HG02623 (cell line): Measurements from ENCODE around the gene CELF4.

Experiments used
- ATAC-seq: cut with Tn5 transposase; IDR thresholded peaks from one replicate; pipeline ENCODE4 v1.9.1; 2021; ENCODE audit warnings: moderate library complexity; ENCODE audit not compliant: unreplicated experiment

Gene CELF4

DNA sequence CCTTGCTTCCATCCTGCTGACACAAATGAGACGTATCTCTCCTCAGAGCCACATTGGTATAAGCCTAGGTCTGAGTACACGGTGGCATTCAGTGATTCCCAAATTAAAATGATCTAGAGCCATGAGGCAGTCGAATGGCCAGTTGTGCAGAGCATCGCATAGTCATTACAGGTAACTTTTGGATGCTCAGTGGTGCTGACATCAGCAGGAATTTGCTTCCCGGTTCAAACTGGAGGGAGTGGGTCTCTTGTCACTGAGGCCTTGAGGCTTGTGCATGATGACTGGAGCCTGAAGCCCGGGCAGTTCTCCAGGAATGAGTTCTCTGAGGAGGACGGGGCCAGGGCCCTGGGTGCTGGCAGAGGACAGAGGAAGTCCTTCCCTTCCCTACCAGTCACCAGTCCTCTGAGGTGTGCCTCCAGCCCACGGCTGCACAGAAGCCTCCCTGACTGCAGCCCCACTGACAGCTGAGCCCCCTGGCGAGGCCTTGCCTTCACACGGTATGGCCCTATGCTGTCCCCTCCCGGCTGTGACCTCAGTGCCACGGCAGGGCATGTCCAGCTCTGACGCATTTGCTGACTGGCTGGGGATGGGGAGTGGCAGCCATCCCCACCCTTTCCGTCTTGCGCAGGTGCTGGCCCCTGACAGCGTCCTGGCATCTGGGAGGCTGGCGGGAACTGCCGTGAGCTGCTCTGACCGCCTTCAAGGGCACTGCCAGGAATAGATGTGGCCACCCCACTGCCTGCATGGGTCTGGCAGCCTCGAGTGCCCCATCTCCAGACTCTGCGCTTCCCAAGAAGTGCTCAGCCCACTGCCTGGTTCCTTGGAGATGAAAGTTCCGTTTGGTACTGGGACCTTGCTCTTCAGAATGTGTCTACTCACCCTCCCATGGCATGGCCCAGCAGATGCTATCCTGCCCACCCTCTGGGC lies 117.4 kb downstream of the CELF4 start:
- no peak for ATAC-seq

DNA sequence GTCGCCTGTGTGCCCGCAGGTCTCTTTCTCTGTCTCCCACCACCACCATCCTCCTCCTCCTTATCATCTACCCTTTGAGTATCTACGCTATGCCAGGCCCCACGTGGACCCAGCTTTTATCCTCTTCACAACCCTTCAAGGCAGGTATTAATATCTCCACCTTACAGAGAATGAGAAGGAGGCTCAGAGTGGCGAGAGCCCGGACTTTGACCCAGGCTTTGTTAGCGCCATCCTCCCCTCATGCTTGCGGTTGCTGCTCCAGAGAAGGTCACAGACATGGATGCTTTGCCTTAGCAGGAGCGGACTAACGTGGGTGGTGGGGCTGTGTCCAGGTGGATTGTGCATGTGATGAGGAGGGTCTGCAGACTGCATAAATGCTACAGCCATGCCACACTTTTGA lies 119.8 kb downstream of the CELF4 start:
- ATAC-seq: no peak

DNA sequence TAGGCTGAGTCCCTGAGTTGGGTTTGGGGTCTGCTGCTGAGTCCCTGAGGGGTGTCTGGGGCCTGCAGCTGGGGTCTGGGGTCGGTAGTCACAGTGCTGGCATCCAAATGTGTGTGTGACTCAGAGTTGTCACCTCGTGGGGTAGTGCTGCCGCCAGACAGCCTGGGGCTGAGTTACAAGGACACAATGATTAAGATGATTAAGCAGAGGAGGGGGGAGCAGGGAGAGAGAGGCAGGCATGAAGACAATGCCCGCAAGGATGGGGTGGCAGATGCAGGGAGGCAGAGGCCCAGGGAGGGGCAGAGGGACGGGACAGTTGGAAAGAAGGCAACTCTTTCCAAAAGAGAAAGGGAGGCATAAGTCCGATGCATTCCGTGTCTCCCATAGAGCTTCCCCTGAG lies 120.2 kb downstream of the CELF4 start:
- no peak for ATAC-seq

DNA sequence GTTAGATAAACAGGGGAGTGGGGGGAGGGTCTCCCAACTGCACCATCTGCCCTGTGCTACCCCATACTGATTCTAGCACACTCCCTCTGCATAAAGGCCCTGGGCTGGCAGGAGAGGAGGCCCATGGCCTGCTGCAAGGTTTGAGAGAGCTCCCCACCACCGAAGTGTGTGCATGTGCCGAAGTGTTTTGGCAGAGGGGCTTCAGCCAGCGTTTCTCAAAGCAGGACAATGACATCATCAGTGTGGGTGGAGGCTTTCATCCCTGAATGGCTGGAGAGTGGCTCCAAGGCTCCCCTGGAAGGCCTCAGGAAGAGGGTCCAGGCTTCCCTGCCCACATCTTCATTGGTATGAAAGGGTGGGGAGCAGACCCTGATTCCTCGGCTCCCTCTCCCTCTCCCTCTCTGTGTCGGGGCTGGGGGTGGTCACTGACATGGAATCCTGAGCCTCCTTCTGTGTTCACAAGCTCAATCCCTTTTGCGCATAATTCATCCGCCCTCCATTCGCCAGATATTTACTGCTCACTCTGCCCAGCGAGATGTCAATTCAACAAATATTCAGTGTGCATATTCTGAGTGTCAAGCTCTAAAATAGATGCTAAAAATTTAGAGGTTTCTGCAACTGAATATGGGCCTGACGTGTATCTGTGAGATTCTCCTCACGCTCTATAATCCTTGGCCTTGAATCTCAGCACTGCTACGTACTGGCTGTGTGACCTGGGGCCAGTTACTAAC lies 122.1 kb downstream of the CELF4 start:
- no peak for ATAC-seq

DNA sequence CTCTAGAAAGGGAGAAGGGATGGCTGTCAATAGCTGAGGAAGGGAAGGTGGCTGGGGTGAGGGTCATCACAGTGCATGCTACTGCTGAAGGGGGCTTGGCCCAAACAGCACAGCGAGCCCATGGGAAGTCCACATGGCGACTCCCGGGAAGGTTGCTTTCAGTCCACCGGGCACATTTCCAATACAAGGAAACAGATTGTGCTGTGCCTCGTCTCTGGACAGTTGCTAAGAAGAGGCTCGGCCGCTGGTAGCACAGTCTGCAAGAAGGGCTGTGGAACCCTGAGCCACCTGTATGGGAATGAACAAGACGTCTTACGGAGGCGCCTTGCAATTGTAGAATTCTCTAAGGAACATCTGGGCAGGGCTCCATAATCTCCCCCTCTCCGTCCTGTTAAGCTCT lies 123.1 kb downstream of the CELF4 start:
- no peak for ATAC-seq

DNA sequence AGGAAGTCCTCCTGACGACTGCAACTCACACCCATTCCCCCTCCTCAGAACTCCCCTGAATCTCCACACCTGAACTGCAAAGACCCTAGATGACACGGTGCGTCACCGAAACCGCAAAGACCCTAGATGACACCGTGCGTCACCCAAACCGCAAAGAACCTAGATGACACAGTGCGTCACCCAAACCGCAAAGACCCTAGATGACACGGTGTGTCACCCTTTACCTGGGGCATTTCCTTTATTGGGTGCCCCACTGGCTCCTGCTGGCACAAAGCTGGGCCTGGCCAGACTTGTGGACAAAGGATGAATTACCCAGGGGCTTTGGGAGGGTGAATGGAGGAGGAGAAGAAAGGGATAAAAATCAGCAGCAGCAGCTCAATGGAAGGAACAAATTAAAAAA lies 123.8 kb downstream of the CELF4 start:
- no peak for ATAC-seq

DNA sequence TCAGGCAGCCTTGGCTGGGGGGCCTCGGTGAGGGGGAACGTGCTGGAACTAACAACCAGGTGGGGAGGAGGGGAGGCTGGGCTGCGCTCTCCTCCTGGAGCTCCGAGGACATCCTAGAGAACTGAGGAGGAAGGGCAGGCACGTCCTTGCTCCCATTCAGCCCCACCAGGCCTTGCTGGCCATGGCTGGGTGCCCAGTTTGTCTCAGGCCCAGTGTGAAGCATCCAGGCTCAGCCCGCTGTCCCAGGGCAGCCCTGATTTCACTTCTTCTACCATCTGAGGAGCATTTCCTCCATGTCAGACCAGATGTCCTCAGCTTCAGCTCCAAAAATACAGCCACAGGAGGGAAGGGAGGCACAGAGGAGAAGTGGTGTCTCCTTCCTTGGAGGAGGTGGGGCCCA lies 125.4 kb downstream of the CELF4 start:
- ATAC-seq: no peak

DNA sequence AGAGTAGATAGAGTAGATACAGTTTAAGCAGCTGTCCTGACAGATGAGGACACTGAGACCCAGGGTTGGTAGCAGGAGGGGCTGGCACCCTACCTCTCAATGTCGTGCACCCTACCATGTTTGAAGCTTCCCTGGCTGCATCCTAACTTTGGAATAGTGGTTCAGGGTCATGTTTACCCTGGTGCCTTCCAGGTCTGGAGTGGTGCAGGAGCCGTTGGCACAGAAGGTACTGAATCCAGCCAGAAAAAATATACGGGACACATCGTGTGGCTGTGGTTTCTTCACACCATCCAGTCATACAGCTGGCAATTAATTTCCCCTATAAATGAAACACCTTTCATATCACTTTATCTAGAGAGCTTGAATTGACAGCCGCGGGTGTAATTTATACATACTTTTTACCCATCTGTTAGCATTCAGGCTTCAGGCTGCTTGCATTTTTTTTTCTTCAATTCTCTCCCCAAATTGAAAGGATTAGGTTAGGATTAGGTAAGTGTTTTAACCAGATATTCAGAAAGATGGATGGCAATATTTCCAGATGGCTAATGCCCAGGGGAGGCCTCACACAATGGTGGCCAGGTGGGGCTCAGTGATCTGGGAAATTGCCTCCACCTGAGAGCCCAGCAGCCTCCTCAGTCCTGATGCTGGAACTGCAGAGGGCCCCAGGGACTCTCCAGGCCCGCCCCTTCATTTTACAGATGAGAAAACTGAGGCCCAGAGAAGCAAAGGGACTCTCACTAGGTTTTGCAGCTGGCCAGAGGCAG lies 127.0 kb downstream of the CELF4 start:
- no peak for ATAC-seq

DNA sequence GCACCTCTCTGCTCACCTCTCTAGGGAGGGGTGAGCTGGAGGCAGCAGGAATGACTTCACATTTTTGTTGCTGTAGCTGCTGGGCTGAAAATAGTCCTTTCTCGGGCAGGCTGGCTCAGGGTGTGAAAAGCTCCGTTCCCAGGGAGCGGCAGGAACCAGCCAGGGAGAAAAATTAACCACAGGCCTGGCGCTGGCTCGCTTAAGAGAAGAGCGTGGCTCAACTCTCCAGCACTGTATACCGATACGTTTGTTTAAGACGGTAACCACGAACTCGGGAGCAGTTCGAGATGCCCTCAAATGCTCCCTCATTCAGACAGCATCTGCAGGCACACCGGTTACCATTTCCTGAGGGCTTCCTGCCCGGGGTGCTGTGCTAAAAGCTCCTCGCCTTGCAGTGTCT lies 129.6 kb downstream of the CELF4 start:
- no peak for ATAC-seq

DNA sequence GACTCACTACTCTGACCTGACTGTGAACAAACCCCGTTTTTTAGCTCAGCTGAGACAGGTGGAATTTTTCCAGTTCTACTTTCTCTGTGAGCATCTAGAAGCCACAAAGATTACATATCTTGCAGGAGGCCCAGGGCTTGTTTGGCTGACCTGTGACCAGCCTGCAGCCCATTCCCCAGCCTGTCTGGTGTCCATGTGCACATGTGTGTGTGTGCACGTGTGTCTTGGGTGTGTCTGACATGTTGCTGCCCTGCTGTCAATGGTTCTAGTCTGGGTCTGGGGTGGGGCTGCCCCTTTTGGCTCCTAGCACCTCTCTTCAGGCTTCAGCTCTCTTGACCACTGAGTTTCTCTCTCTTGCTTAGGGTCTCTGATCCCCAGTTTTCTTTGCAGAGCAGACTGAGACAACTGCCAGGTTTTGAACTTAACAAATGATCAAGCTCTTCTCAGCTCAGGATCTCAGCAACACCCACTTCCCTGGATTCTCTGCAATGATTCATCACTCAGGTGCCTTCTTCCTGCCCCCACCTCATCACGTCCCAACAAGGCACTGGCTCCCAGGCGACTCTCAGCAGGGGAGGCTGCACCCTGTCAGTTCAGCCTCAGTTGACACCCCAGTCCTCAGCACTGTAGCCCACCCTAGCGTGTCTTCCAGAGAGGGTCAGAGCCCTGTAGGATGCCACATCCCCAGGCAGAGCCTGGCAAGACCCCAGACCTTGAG lies 130.3 kb downstream of the CELF4 start:
- no peak for ATAC-seq

DNA sequence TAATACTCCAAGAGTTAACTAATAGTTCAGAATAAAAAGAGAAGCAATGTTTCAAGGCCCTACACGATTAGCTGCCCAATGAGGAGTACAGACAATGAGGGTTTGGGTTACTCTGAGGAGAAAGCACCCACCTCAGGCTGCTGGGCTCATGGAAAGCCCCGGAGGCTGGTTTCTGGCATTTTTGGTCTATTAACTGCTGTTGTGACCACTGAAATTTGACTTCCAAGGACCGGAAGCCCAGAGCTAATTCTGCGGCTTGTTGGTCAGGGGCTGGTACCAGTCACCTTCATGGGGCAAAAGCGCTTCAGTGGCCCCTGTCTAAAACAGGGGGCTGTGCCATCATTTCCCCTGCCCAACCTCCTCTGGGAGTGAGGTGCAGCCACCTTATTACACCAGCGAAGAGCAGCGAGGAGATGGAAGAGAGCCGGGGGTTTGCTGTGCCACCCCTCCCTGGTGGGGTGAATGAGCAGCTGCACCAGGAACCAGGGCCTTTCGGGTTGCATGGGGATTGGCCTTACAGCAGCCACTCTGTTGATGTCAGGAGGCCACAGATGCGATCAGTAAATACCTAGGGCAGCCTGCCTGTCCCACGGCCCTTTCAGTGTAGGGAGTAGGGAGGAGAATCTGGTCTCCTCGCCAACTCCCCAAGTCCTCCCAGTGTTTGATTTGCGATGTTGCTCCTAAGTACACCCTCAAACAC lies 131.3 kb downstream of the CELF4 start:
- ATAC-seq: no peak

DNA sequence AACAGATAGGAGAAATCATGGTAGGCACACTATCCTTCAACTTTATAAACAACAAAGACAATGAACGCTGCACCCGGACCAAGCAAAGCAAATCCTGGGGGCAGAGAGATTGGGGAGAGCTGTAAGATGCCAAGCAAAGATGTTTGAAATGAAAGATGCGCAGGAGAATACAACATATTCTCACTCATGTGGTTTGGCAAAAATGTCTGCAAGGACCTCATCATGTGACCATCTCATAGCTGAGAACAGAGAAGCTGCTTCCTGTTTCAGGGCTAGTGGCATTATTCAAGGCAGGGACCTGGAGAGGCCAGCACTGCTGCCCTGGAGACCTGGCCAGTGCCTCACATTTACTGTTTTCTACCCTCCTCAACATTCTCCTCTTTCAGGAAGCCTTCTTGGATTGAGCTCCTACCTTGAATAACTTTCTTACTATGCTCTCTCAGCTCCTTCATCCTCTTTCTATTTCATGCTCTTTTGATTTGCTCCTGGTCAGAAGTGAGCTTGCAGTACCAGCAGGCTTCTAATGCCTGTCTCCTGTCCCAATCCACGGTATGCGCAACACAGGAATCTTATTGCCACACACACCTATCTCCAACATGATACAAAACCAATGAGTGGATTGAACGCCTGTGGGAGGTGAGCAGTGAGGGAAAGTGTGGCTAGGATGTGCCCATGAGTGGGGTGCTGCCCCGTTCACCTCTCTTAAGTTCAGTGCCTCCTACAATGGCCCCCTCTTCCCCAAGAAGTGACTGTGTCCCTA lies 133.0 kb downstream of the CELF4 start:
- ATAC-seq: no peak

DNA sequence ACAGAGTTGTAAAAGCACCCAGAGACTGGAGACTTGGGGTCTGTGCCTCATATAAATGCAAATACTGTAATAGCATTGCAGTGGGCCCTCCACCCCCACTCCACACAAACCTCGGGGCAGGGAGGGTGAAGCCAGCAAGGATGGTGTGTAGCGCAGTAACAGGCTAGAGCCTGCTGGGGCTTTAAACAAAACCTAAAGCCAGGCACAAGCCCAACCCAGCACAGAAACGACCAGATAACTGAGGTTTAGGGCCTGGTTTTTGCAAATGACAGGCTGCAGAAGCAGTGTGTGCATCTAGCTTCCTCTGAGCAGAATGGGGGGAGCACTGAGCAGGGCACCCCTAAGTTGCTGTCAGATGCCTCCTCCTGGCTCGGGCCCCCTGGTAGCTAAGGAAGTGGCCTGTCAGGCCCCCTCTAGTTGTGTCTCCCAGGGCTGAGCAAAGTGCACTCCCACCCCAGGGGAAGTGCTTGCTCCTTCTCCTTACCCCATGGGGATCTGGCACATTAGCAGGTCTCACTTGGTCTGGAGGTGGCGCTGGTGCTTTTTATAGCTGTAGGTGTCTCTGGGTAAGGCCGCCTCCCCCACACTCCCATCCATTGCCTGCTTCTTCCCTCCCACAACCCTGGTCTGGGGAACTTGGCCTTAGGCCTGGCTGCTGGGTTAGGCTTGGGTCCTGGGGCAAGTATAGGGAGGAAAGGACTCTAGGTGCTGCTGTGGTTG lies 135.1 kb downstream of the CELF4 start:
- no peak for ATAC-seq

DNA sequence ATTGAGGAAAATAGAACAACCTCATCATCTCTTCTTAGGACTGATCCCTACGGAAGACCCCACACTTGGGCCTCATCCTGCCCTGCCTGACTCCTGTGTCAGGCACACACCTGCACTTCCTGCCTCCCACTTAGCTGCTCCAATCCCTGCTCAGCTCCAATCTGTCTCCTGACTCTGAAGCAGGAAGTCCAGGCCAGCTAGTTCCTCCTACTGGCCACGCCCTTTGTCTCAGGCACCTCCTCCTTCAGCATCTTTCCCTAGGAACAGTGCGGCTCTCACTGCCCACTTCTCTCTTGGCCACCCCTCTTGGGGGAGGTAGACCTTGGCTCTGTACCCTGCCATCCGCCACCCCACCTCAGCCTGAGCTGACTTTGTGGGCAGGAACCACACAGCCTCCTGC lies 135.8 kb downstream of the CELF4 start:
- ATAC-seq: no peak

DNA sequence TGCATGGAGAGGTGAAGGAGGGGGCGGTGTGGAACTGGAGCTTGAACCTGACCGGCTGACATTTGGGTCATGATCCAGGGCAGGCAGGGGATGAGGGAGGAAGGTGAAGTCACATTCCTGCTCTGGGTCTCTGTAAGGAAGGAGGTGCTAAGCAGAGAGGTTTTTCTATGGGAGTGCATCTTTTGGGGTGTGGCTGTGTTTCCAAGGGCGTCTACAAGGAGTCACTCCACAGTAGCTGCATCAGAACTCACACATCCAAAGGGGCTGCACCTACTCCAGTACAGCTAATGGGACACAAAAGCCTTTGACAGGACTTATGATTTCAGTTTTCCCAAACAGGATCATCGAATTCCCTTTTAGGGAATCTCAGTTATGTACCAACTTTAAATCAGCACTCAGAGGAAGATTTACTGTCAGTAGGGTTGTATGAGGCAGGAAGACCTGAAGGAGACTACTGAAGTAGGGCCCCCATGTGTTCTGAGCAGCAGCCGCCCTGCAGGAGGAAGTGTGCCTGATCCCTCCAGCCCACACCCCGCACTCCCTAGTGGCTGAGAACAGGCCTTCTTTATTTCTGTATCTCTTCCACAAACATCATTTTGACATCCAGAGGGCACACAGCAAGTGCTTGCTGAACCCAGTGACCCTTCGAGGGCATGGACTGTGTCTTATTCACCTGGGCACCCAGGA lies 137.2 kb downstream of the CELF4 start:
- ATAC-seq: no peak

DNA sequence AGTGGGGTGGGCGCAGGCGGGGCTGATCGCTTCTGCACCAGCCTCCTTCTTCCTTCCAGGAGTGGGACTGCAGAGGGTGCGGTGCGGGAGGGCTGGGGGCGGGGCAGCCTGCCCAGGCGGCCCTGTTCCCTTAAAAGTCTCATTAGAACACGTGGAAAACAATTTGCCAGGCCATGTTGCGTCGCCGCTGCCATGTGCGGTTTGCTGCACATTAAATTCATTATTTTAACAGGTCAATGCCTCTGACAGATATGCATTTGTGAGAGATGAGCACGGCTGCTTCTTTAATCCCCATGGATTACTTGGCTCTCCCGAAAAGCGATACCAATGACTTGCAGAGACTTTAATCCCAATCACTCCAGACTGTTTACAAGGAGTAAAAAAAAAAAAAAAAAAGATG lies 139.0 kb downstream of the CELF4 start:
- no peak for ATAC-seq

DNA sequence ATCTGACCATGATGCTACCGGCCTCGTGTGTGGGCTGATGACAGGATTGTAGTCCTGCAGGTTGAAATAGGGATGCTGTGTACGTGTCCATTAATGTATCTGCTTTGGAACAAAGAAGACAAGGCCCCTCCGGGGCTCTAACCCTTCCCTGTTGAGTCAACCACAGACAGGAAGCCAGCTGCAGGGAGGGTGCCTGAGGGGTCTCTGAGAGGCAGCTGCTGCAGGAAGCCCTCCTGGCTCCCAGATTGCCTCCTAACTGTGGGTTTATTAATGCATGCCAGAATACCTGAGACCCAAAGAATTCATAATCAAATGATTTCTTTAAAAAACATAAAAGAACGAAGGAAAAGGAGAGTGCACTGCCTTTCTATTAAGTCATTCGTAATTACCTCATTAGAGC lies 140.4 kb downstream of the CELF4 start:
- ATAC-seq: no peak

DNA sequence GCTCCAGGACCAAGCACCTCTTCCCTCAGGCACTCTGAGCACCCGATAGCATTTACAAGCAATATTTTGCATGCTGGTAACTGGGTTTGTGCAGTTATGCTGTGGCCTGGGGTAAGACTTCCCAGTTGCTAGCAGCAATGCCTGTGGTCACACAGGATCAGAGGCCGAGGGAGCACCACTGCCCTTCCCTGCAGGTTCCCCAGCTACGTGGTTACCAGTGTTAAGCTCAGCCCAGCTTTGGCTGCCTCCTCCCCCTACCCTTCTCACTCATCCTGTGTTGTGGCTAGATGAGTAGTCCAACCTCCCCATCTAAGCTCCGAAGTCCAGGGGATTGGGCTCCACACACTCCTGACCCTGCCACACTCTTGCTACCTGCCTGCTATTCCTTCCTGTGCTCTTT lies 141.1 kb downstream of the CELF4 start:
- no peak for ATAC-seq
